ENCODE results near the gene LMNTD1.
"Not testable (repeated sequence)": the region's sequence is repeated elsewhere in the genome, so short reads cannot be mapped to it uniquely, and the experiment has no call there.

LMNTD1 gene

GRCh38 chr12:25433024-25433423 is 120.1 kb downstream of the LMNTD1 start:
- peak; percentile 37 for DNase-seq (ENCODE audit: low read depth)

GRCh38 chr12:25427337-25428249 is 125.5 kb downstream of the LMNTD1 start:
- DNase-seq (ENCODE audit: low read depth) = no peak

GRCh38 chr12:25426821-25427220 is 126.3 kb downstream of the LMNTD1 start:
- not testable (repeated sequence) for DNase-seq (ENCODE audit: low read depth)
